HepG2 (cell line): ENCODE data around the gene INTS1. TPM values are rescaled to one million over a fixed set of nuclear protein-coding genes. Genes with fewer than 3 reads are reported as not detected.

Source experiments
- ATAC-seq: fragments of 200-7000 bp; cut with Tn5 transposase; 3 replicates; pipeline ENCODE4 v1.9.1; 2020; ENCODE audit warnings: mild to moderate bottlenecking, moderate library complexity
- BruUV-seq: library from RNA; stranded (reverse); fragments of 400-500 nt; replicated peaks from 2 replicates; lab custom pipeline; 2021; lab: Mats Ljungman, UMichigan
- CTCF ChIA-PET: fragments of 300-600 bp; formaldehyde crosslinking; extraction: SDS; loops from one replicate; lab custom pipeline; 2021; ENCODE audit warnings: low total read pairs, inconsistent platforms, low intra/inter-chr PET ratio; lab: Yijun Ruan, JAX
- POLR2A ChIA-PET: fragments of 350-600 bp; sonication (Branson Sonifier 250); formaldehyde crosslinking; loops from one replicate; lab custom pipeline; 2020; ENCODE audit warnings: antibody characterized with exemption, inconsistent platforms; lab: Yijun Ruan, JAX
- DNase-seq: peaks from one replicate; pipeline ENCODE4 v3.0.0-alpha.2; 2015; ENCODE audit warnings: low spot score
- FAIRE-seq: peaks from 3 replicates; lab custom pipeline; 2011; peaks lifted over from hg19 to GRCh38; lab: Jason Lieb, UNC
- H2AFZ ChIP-seq: one replicate; pipeline ENCODE4 v1.6.1; 2011; ENCODE audit warnings: low read length, inconsistent platforms
- H3K27ac ChIP-seq: fragments of 300-600 bp; 3 replicates; pipeline ENCODE4 v1.8.0; 2011; ENCODE audit warnings: mixed run types, mild to moderate bottlenecking, mixed read lengths, low read length, inconsistent platforms; ENCODE audit not compliant: insufficient read depth; ENCODE audit errors: extremely low read length
- H3K27me3 ChIP-seq, 2 experiments: fragments of 200-600 bp in 1 of 2; 2 replicates in 1 of 2; 3 replicates in 1 of 2; pipeline versions ENCODE4 v1.6.0 to v1.8.0; 2011; ENCODE audit warnings: low read length in 2 of 2, mild to moderate bottlenecking in 2 of 2, moderate library complexity in 2 of 2, inconsistent platforms in 1 of 2; ENCODE audit not compliant: insufficient read depth in 2 of 2, control insufficient read depth in 1 of 2
- H3K36me3 ChIP-seq, 2 experiments: fragments of 200-600 bp in 1 of 2; replicated peaks in 1 of 2; 2 replicates in 1 of 2; 3 replicates in 1 of 2; pipeline versions ENCODE4 v1.5.1 to v1.8.0; 2011; ENCODE audit warnings: low read length in 2 of 2, inconsistent platforms in 1 of 2; ENCODE audit not compliant: insufficient read depth in 2 of 2, control insufficient read depth in 1 of 2
- H3K4me1 ChIP-seq: 2 replicates; pipeline ENCODE4 v1.5.1; 2012; ENCODE audit warnings: low read length, inconsistent platforms; ENCODE audit not compliant: insufficient read depth
- H3K4me2 ChIP-seq: 2 replicates; pipeline ENCODE4 v1.6.0; 2011; ENCODE audit warnings: low read depth, low read length, inconsistent platforms
- H3K4me3 ChIP-seq, 3 experiments: fragments of 200-600 bp in 1 of 3; sonication (generic), shearing (Covaris generic) in 1 of 3; replicated peaks in 1 of 3; 2 replicates each; pipeline ENCODE4 v1.5.1; 2011 to 2016; ENCODE audit warnings: low read length in 3 of 3, inconsistent platforms in 2 of 3, low read depth in 2 of 3, mild to moderate bottlenecking in 2 of 3, control low read depth in 1 of 3, mixed read lengths in 1 of 3; ENCODE audit not compliant: insufficient read depth in 1 of 3
- H3K79me2 ChIP-seq: one replicate; pipeline ENCODE4 v1.6.1; 2011; ENCODE audit warnings: low read length, inconsistent platforms; ENCODE audit not compliant: insufficient read depth
- H3K9ac ChIP-seq: 2 replicates; pipeline ENCODE4 v1.6.0; 2011; ENCODE audit warnings: mild to moderate bottlenecking, low read depth, low read length, inconsistent platforms; ENCODE audit not compliant: insufficient read depth
- H3K9me3 ChIP-seq: 2 replicates; pipeline ENCODE4 v1.5.1; 2012; ENCODE audit warnings: mild to moderate bottlenecking, low read length
- H4K20me1 ChIP-seq: 2 replicates; pipeline ENCODE4 v1.6.0; 2011; ENCODE audit warnings: inconsistent platforms, mild to moderate bottlenecking, low read length, moderate library complexity; ENCODE audit not compliant: insufficient read depth
- CTCF ChIP-seq: sonication (generic); formaldehyde crosslinking; IDR thresholded peaks from 2 replicates; pipeline ENCODE4 v1.5.0; 2020; ENCODE audit warnings: mild to moderate bottlenecking, missing genetic modification reagents, moderate library complexity
- FOSL2 ChIP-seq: sonication (generic); formaldehyde crosslinking; IDR thresholded peaks from 2 replicates; pipeline ENCODE4 v1.4.0; 2020; ENCODE audit warnings: missing genetic modification reagents
- HMGXB4 ChIP-seq, 2 experiments: sonication (generic) in 1 of 2; formaldehyde crosslinking in 1 of 2; IDR thresholded peaks; 2 replicates each; pipeline versions ENCODE4 v1.4.0 to v1.6.1; 2018 to 2020; ENCODE audit warnings: missing genetic modification reagents in 2 of 2, borderline replicate concordance in 1 of 2, low read depth in 1 of 2, mild to moderate bottlenecking in 1 of 2, missing biosample characterization in 1 of 2
- HNRNPL ChIP-seq: fragments of 200-400 bp; formaldehyde crosslinking; IDR thresholded peaks from 2 replicates; pipeline ENCODE4 v1.6.1; 2017; ENCODE audit warnings: mild to moderate bottlenecking, low read depth, low read length
- LCORL ChIP-seq, 2 experiments: fragments of 450-650 bp in 1 of 2; sonication (generic) in 1 of 2; formaldehyde crosslinking in 1 of 2; IDR thresholded peaks; 2 replicates each; pipeline versions ENCODE4 v1.5.0 to v1.6.1; 2017 to 2020; ENCODE audit warnings: antibody characterized with exemption in 1 of 2, missing genetic modification reagents in 1 of 2
- MXD1 ChIP-seq: sonication (generic); formaldehyde crosslinking; IDR thresholded peaks from 2 replicates; pipeline ENCODE4 v1.4.0; 2020; ENCODE audit warnings: mild to moderate bottlenecking, missing genetic modification reagents
- NFE2 ChIP-seq: sonication (generic); formaldehyde crosslinking; IDR thresholded peaks from 2 replicates; pipeline ENCODE4 v1.4.0; 2020; ENCODE audit warnings: missing genetic modification reagents
- NRL ChIP-seq: sonication (generic); formaldehyde crosslinking; IDR thresholded peaks from 2 replicates; pipeline ENCODE4 v1.5.0; 2020; ENCODE audit warnings: missing genetic modification reagents, mild to moderate bottlenecking, moderate library complexity, borderline replicate concordance
- SAP130 ChIP-seq: IDR thresholded peaks from 2 replicates; pipeline ENCODE4 v1.6.1; 2016; ENCODE audit warnings: low read depth
- TGIF2 ChIP-seq: IDR thresholded peaks from 2 replicates; pipeline ENCODE4 v1.6.1; 2016; ENCODE audit warnings: control low read depth, missing compliant biosample characterization
- ZFX ChIP-seq: sonication (generic); formaldehyde crosslinking; IDR thresholded peaks from 2 replicates; pipeline ENCODE4 v1.4.0; 2020; ENCODE audit warnings: mild to moderate bottlenecking, low read depth, missing genetic modification reagents, moderate library complexity
- ZKSCAN8 ChIP-seq: IDR thresholded peaks from 2 replicates; pipeline ENCODE4 v1.6.1; 2016; ENCODE audit warnings: borderline replicate concordance, missing genetic modification reagents, missing compliant biosample characterization
- ZNF687 ChIP-seq: sonication (generic); formaldehyde crosslinking; IDR thresholded peaks from 2 replicates; pipeline ENCODE4 v1.5.1; 2020; ENCODE audit warnings: mild to moderate bottlenecking, missing genetic modification reagents, moderate library complexity
- WGBS: methylation state at CpG from one replicate; pipeline ENCODE4 v1.1.6; 2017; ENCODE audit warnings: low lambda C conversion rate; 5-methylcytosine and 5-hydroxymethylcytosine counted together
- in situ Hi-C: cut with HindIII; loops from 2 replicates; pipeline ENCODE4 v1.10.0; 2017; ENCODE audit warnings: low pct_unique_long_range_greater_than_20kb; ENCODE audit not compliant: extremely low pct_ligation_motif_present
- intact Hi-C: fragments of 100-400 bp; cut with micrococcal nuclease; formaldehyde crosslinking; loops from one replicate; pipeline ENCODE4 v1.10.0; 2022; ENCODE audit not compliant: unreplicated experiment
- polyA plus RNA-seq, 8 experiments: library from polyadenylated mRNA; depleted of rRNA in 3 of 8; stranded (reverse) in 7 of 8; unstranded in 1 of 8; fragments of >200 nt; fragmentation: Illumina TruSeq in 4 of 8; extraction: Trizol in 4 of 8; gene quantifications; 2 replicates each; pipeline versions ENCODE4 v1.2.1 to v1.2.3, GENCODE V29; 2011 to 2016; ENCODE audit warnings: low read depth in 4 of 8, missing spikeins in 1 of 8, mixed read lengths in 1 of 8; ENCODE audit not compliant: insufficient read depth in 1 of 8
- total RNA-seq, 5 experiments: library from RNA; depleted of rRNA; stranded (reverse); fragments of >200 nt; fragmentation: Illumina TruSeq; extraction: Trizol; gene quantifications; 2 replicates each; pipeline ENCODE4 v1.2.3, GENCODE V29; 2016; ENCODE audit warnings: low read depth in 1 of 5

INTS1 gene
- total and polyA plus RNA-seq, 2 of the 13 experiments (the other 11 are each of a cell fraction or from before 2014, with no cell fraction given), result 13.7 to 29.0 TPM

GRCh38 chr7:1523208-1523607, 19.0 kb upstream of the INTS1 start:
- Histone ChIP-seq H3K9me3 (no peaks in the 10 kb centered on the region), H3K4me2 (peak overlapping the region; percentile 74), H3K79me2 (no peaks in the 10 kb centered on the region), H3K9ac (0 out of 2 replicates have a peak overlapping the region, but pooled peaks have one; percentile 27), H3K4me3 (peak overlapping the region in 2 of 3 experiments; percentile 32 to 65; a peak in 4 of 6 replicates), H4K20me1 (no peaks in the 10 kb centered on the region), H3K27ac (no peak overlapping the region), H3K4me1 (peaks cover 51% of the 10 kb centered on the region), H3K27me3 (peaks cover 0 to 28% of the 10 kb centered on the region in 2 experiments; a peak in 4 of 5 replicates), H3K36me3 (no peaks in the 10 kb centered on the region), H2AFZ (no peak overlapping the region)
- intact Hi-C loops, result loop anchor here (5.0 kb wide), 1 partner anchor 34 kb away; the partner anchor contains the start of gene TMEM184A
- POLR2A ChIA-PET, result no interaction called here
- BruUV-seq, result no TSS peak
- DNase-seq (no peak), ATAC-seq (peak; percentile 73), FAIRE-seq (no peak)
- in situ Hi-C loops, result no loop called here
- WGBS, result 0% methylated on average over 1 of the region's 13 CpGs
- CTCF ChIA-PET, result no interaction called here
- TF ChIP-seq HMGXB4 (CRISPR knock-in tag; IDR thresholded peaks at IDR 0.05; ENCODE audit: borderline replicate concordance in 1 of 2, low read depth in 1 of 2) (0 out of 4 replicates have a peak, but pooled peaks of 1 of the 2 experiments have one; percentile 34), SAP130 (CRISPR knock-in tag) (peak; percentile 16; the same call in 1 of the 2 replicates), FOSL2 (CRISPR knock-in tag) (0 out of 2 replicates have a peak, but pooled peaks have one; percentile 7), ZNF687 (CRISPR knock-in tag) (peak; percentile 72), CTCF (CRISPR knock-in tag) (peak; percentile 28; the same call in 1 of the 2 replicates), HNRNPL (0 out of 2 replicates have a peak, but pooled peaks have one; percentile 27), TGIF2 (no peak), ZFX (CRISPR knock-in tag) (peak; percentile 33; the same call in 1 of the 2 replicates), NFE2 (CRISPR knock-in tag) (no peak), NRL (CRISPR knock-in tag) (0 out of 2 replicates have a peak, but pooled peaks have one; percentile 18), MXD1 (CRISPR knock-in tag) (no peak), ZKSCAN8 (CRISPR knock-in tag) (no peak), LCORL (IDR thresholded peaks at IDR 0.05) (no peak), LCORL (CRISPR knock-in tag; IDR thresholded peaks at IDR 0.05) (peak; percentile 68)
